ENCODE results near the gene SCGB1A1. TPM values are rescaled to one million over a fixed set of nuclear protein-coding genes. Genes with fewer than 3 reads are reported as not detected.

Gene SCGB1A1
- total and polyA plus RNA-seq, 9 donors, result 1.8 to 11.6 TPM; not detected in 7

GRCh38 chr11:62394825-62395538 is 23.9 kb upstream of the SCGB1A1 start:
- peak overlapping the region in 1 of 2 donors; percentile 75 for H3K27ac ChIP-seq
- peak; percentile 83 to 91 (median 88) for DNase-seq
- peaks cover 24% of the 10 kb centered on the region for H3K4me1 ChIP-seq (ENCODE audit: insufficient read depth)
- H3K36me3 ChIP-seq, result no peaks in the 10 kb centered on the region
- TF ChIP-seq POLR2A (IDR thresholded peaks at IDR 0.05) (no peak), CTCF (IDR thresholded peaks at IDR 0.05) (peak; percentile 58 to 80 (median 65))
- 0 to 1% (median 1%) methylated on average over 14 of the region's 14 CpGs for WGBS, 3 donors
- H3K27me3 ChIP-seq, result no peaks in the 10 kb centered on the region
- intact Hi-C loops (cut with DNase I), result loop anchor here in 3 of 4 donors (5.0 to 10.0 kb wide), 6 partner anchors 147 to 460 kb away; partner anchors contain the start of genes LBHD1 (in 1 of the 3), LRRN4CL (in 1 of the 3), UBXN1 (in 1 of the 3) and UQCC3 (in 1 of the 3)
- H3K9me3 ChIP-seq, result no peaks in the 10 kb centered on the region
- H3K4me3 ChIP-seq, result peak overlapping the region; percentile 40

- TF ChIP-seq EP300 (IDR thresholded peaks at IDR 0.05), result no peak
- no peak for TF ChIP-seq POLR2A (IDR thresholded peaks at IDR 0.05)
- no peak for TF ChIP-seq CTCF (IDR thresholded peaks at IDR 0.05)
- 79 to 88% (median 83%) methylated on average over 10 of the region's 10 CpGs for WGBS, 3 donors
- intact Hi-C loops (cut with DNase I), result loop anchor here in 2 of 4 donors (5.0 to 10.0 kb wide), 5 partner anchors 146 to 459 kb away; partner anchors contain the start of genes LBHD1 (in 1 of the 2), LRRN4CL (in 1 of the 2), UBXN1 (in 1 of the 2) and UQCC3 (in 1 of the 2)
- Histone ChIP-seq H3K36me3 (no peaks in the 10 kb centered on the region), H3K9me3 (no peaks in the 10 kb centered on the region), H3K4me1 (ENCODE audit: insufficient read depth) (peaks cover 33% of the 10 kb centered on the region), H3K27ac (peak overlapping the region in 1 of 2 donors; percentile 75), H3K4me3 (no peak overlapping the region), H3K27me3 (no peaks in the 10 kb centered on the region)
- peak in 1 of 5 donors; percentile 42 for DNase-seq
These were observed 22.8 kb upstream of the SCGB1A1 start for GRCh38 chr11:62395885-62396551.

- Histone ChIP-seq H3K4me3 (no peak overlapping the region), H3K4me1 (ENCODE audit: insufficient read depth) (peaks cover 49% of the 10 kb centered on the region), H3K27ac (peak overlapping the region; percentile 37 to 79), H3K9me3 (no peaks in the 10 kb centered on the region), H3K36me3 (no peaks in the 10 kb centered on the region), H3K27me3 (no peaks in the 10 kb centered on the region)
- intact Hi-C loops (cut with DNase I), result loop anchor here in 2 of 4 donors (5.0 to 10.0 kb wide), 5 partner anchors 144 to 456 kb away; partner anchors contain the start of genes LBHD1 (in 1 of the 2), LRRN4CL (in 1 of the 2), UBXN1 (in 1 of the 2) and UQCC3 (in 1 of the 2)
- DNase-seq, result peak; percentile 48 to 64 (median 56)
- 35 to 49% (median 46%) methylated on average over 22 of the region's 22 CpGs for WGBS, 3 donors
- no peak for TF ChIP-seq CTCF (IDR thresholded peaks at IDR 0.05)
- TF ChIP-seq POLR2A (IDR thresholded peaks at IDR 0.05), result no peak
These were observed 20.5 kb upstream of the SCGB1A1 start for GRCh38 chr11:62398011-62398994.

Measured in ovary (tissue), 9 donors.